Activated CD4-positive, alpha-beta memory T cell treated with anti-CD3 and anti-CD28 coated beads for 36 hours (primary cell): ENCODE measurements around the gene OLFML2B. TPM values are rescaled to one million over a fixed set of nuclear protein-coding genes. Genes with fewer than 3 reads are reported as not detected.

Source experiments
- CTCF ChIA-PET: fragments of 350-600 bp; sonication (Branson Sonifier 250); formaldehyde crosslinking; loops from one replicate; lab custom pipeline; 2021; ENCODE audit warnings: antibody characterized with exemption, inconsistent platforms; lab: Charles Lee
- POLR2A ChIA-PET: fragments of 350-600 bp; sonication (Branson Sonifier 250); formaldehyde crosslinking; loops from one replicate; lab custom pipeline; 2021; ENCODE audit warnings: antibody characterized with exemption; lab: Charles Lee
- DNase-seq: peaks from one replicate; pipeline ENCODE4 v3.0.0-alpha.2; 2020
- H3K27ac Mint-ChIP-seq: one replicate; pipeline ENCODE4 v1.8.0; 2021; ENCODE audit warnings: mixed read lengths
- H3K27me3 Mint-ChIP-seq: one replicate; pipeline ENCODE4 v1.8.0; 2021; ENCODE audit warnings: mixed read lengths
- H3K36me3 Mint-ChIP-seq: one replicate; pipeline ENCODE4 v1.8.0; 2021; ENCODE audit warnings: mixed read lengths
- H3K4me1 Mint-ChIP-seq: one replicate; pipeline ENCODE4 v1.8.0; 2021; ENCODE audit warnings: low read depth, mixed read lengths
- H3K4me3 Mint-ChIP-seq: one replicate; pipeline ENCODE4 v1.8.0; 2021; ENCODE audit warnings: mild to moderate bottlenecking, mixed read lengths
- H3K9me3 Mint-ChIP-seq: one replicate; pipeline ENCODE4 v1.8.0; 2021; ENCODE audit warnings: mixed read lengths
- intact Hi-C: fragments of 100-400 bp; cut with micrococcal nuclease; formaldehyde crosslinking; loops from one replicate; pipeline ENCODE4 v1.15.1; 2023
- total RNA-seq, 2 experiments: library from RNA; stranded (reverse); gene quantifications; one replicate each; pipeline ENCODE4 v1.2.3, GENCODE V29; 2021

OLFML2B gene
- total RNA-seq, 2 experiments from 2014 or later, result not detected

GRCh38 chr1:161987872-161988271 is 35.8 kb downstream of the OLFML2B start:
- Mint-ChIP-seq H3K36me3 (peaks cover 1% of the 10 kb centered on the region), H3K4me3 (no peak overlapping the region), H3K9me3 (peaks cover 8% of the 10 kb centered on the region), H3K27me3 (peaks cover 4% of the 10 kb centered on the region), H3K4me1 (no peaks in the 10 kb centered on the region), H3K27ac (no peak overlapping the region)
- POLR2A ChIA-PET, result no interaction called here
- DNase-seq, result no peak
- CTCF ChIA-PET, result interaction anchor here (1.3 kb wide), 1 partner anchor 30 kb away, joined by 5 read pairs; no protein-coding TSS in a partner anchor
- intact Hi-C loops, result no loop called here

DNA sequence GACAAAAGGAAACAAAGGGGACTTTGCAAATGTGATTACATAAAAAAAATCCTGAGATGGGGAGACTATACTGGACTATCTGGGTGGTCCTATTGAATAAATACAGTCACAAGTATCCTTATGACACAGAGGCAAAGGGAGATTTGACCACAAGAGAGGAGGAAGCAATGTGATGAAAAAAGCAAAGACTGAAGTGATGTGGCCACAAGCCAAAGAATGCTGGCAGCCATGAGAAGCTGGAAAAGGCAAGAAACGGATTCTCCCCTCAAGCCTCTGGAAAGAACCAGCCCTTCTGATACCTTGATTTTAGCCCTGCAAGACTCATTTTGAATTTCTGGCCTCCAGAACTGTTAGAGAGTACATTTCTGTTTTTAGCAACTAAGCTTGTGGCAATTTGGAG is 36.4 kb downstream of the OLFML2B start:
- Mint-ChIP-seq H3K36me3 (peaks cover 1% of the 10 kb centered on the region), H3K9me3 (peaks cover 8% of the 10 kb centered on the region), H3K4me1 (no peaks in the 10 kb centered on the region), H3K27me3 (peaks cover 4% of the 10 kb centered on the region), H3K27ac (no peak overlapping the region), H3K4me3 (no peak overlapping the region)
- POLR2A ChIA-PET, result no interaction called here
- CTCF ChIA-PET, result interaction anchor here (1.3 kb wide), 1 partner anchor 31 kb away, joined by 5 read pairs; no protein-coding TSS in a partner anchor
- intact Hi-C loops, result no loop called here
- no peak for DNase-seq

DNA sequence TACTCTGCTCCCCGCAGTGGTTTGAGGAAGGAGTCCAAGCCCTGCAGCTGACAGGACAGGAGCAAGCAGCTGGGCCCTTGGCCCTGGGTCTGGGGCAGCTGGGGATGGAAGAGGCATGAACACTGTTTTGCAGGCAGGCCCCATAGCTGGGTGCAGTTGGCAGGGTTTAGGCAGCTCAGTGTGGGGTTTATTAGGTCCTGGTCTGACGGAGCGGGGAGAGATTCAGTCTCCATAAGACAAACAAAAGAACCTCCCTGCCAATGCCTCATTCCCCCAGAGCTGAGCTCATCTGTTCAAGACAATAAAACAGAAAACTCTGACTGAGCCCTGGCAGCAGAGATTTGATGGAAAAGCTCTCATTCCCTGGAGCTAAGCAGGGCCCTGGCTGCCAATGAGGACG is 37.3 kb downstream of the OLFML2B start:
- Mint-ChIP-seq H3K36me3 (peaks cover 1% of the 10 kb centered on the region), H3K4me1 (no peaks in the 10 kb centered on the region), H3K27me3 (peaks cover 4% of the 10 kb centered on the region), H3K27ac (no peak overlapping the region), H3K4me3 (no peak overlapping the region), H3K9me3 (peaks cover 8% of the 10 kb centered on the region)
- no peak for DNase-seq
- POLR2A ChIA-PET, result no interaction called here
- intact Hi-C loops, result no loop called here
- CTCF ChIA-PET, result no interaction called here

GRCh38 chr1:161985301-161985822 is 38.3 kb downstream of the OLFML2B start:
- intact Hi-C loops, result no loop called here
- DNase-seq, result no peak
- Mint-ChIP-seq H3K4me3 (no peak overlapping the region), H3K27ac (no peak overlapping the region), H3K4me1 (no peaks in the 10 kb centered on the region), H3K9me3 (peaks cover 8% of the 10 kb centered on the region), H3K27me3 (peaks cover 4% of the 10 kb centered on the region), H3K36me3 (peaks cover 1% of the 10 kb centered on the region)
- POLR2A ChIA-PET, result no interaction called here
- CTCF ChIA-PET, result no interaction called here

- Mint-ChIP-seq H3K36me3 (peaks cover 1% of the 10 kb centered on the region), H3K9me3 (peaks cover 8% of the 10 kb centered on the region), H3K27me3 (no peaks in the 10 kb centered on the region), H3K4me3 (no peak overlapping the region), H3K27ac (no peak overlapping the region), H3K4me1 (no peaks in the 10 kb centered on the region)
- DNase-seq, result no peak
- intact Hi-C loops, result no loop called here
- CTCF ChIA-PET, result interaction anchor here (0.6 kb wide), 1 partner anchor 104 kb away, joined by 3 read pairs; no protein-coding TSS in a partner anchor
- POLR2A ChIA-PET, result no interaction called here
Measured at GRCh38 chr1:161983725-161984124, 39.9 kb downstream of the OLFML2B start.

DNA sequence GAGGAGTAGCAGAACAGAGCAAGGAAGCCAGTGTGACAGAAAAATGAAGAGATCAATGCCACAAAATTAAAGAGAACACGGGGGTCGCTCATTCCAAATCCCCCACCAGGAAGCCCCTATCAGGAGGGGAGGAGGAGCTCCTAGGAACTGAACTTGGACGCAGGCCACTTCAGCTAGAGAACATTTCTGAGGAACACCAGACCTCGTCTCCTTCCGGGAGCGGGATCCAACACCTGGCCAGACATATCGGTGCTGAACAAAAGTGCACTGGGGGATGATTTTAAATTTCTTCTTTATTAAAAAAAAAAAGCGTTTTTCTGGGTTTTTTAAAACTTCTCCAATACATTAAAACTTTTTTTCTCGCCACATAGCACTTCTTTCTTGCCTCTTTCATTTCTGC is 40.8 kb downstream of the OLFML2B start:
- no peak for DNase-seq
- no peaks in the 10 kb centered on the region for H3K4me1 Mint-ChIP-seq
- peaks cover 8% of the 10 kb centered on the region for H3K9me3 Mint-ChIP-seq
- no peaks in the 10 kb centered on the region for H3K36me3 Mint-ChIP-seq
- H3K4me3 Mint-ChIP-seq, result no peak overlapping the region
- no peaks in the 10 kb centered on the region for H3K27me3 Mint-ChIP-seq
- POLR2A ChIA-PET, result no interaction called here
- CTCF ChIA-PET, result no interaction called here
- intact Hi-C loops, result no loop called here
- H3K27ac Mint-ChIP-seq, result no peak overlapping the region

DNA sequence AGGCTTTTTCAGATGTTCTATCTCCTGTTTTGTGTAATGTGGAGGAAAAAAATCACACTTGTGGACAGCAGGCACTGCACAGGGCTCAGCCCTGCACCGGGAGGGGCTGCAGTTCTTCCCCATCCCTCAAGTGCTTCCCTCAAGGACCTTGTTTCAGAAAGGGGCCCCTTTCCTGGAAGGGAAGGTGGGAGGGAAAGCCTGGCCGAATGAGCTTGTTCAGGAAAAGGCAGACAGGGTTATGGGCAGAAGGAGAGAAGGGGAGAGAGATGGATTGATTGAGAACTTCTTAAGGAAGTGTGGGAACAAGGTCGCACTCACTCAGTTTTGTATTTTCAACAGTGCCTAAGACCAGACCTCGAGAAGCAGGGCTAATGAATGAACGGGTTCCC is 41.2 kb downstream of the OLFML2B start:
- ChIA-PET CTCF (no interaction called here), POLR2A (no interaction called here)
- Mint-ChIP-seq H3K4me3 (no peak overlapping the region), H3K27me3 (no peaks in the 10 kb centered on the region), H3K27ac (no peak overlapping the region), H3K36me3 (no peaks in the 10 kb centered on the region), H3K4me1 (no peaks in the 10 kb centered on the region), H3K9me3 (peaks cover 5% of the 10 kb centered on the region)
- intact Hi-C loops, result no loop called here
- DNase-seq, result no peak

GRCh38 chr1:161981735-161982506 is 41.7 kb downstream of the OLFML2B start:
- ChIA-PET CTCF (no interaction called here), POLR2A (no interaction called here)
- intact Hi-C loops, result no loop called here
- no peaks in the 10 kb centered on the region for H3K4me1 Mint-ChIP-seq
- DNase-seq, result no peak
- no peaks in the 10 kb centered on the region for H3K27me3 Mint-ChIP-seq
- no peaks in the 10 kb centered on the region for H3K36me3 Mint-ChIP-seq
- no peak overlapping the region for H3K27ac Mint-ChIP-seq
- H3K4me3 Mint-ChIP-seq, result no peak overlapping the region
- H3K9me3 Mint-ChIP-seq, result no peaks in the 10 kb centered on the region

- intact Hi-C loops, result no loop called here
- H3K4me3 Mint-ChIP-seq, result no peak overlapping the region
- POLR2A ChIA-PET, result no interaction called here
- no peak overlapping the region for H3K27ac Mint-ChIP-seq
- H3K9me3 Mint-ChIP-seq, result no peaks in the 10 kb centered on the region
- no peaks in the 10 kb centered on the region for H3K4me1 Mint-ChIP-seq
- DNase-seq, result no peak
- H3K27me3 Mint-ChIP-seq, result no peaks in the 10 kb centered on the region
- CTCF ChIA-PET, result no interaction called here
- H3K36me3 Mint-ChIP-seq, result no peaks in the 10 kb centered on the region
Measured at GRCh38 chr1:161981126-161981525, 42.5 kb downstream of the OLFML2B start.

- intact Hi-C loops, result no loop called here
- ChIA-PET CTCF (no interaction called here), POLR2A (no interaction called here)
- Mint-ChIP-seq H3K4me3 (no peak overlapping the region), H3K27me3 (no peaks in the 10 kb centered on the region), H3K27ac (no peak overlapping the region), H3K36me3 (no peaks in the 10 kb centered on the region), H3K4me1 (no peaks in the 10 kb centered on the region), H3K9me3 (no peaks in the 10 kb centered on the region)
- DNase-seq, result no peak
Measured at GRCh38 chr1:161978011-161978790, 45.5 kb downstream of the OLFML2B start.

DNA sequence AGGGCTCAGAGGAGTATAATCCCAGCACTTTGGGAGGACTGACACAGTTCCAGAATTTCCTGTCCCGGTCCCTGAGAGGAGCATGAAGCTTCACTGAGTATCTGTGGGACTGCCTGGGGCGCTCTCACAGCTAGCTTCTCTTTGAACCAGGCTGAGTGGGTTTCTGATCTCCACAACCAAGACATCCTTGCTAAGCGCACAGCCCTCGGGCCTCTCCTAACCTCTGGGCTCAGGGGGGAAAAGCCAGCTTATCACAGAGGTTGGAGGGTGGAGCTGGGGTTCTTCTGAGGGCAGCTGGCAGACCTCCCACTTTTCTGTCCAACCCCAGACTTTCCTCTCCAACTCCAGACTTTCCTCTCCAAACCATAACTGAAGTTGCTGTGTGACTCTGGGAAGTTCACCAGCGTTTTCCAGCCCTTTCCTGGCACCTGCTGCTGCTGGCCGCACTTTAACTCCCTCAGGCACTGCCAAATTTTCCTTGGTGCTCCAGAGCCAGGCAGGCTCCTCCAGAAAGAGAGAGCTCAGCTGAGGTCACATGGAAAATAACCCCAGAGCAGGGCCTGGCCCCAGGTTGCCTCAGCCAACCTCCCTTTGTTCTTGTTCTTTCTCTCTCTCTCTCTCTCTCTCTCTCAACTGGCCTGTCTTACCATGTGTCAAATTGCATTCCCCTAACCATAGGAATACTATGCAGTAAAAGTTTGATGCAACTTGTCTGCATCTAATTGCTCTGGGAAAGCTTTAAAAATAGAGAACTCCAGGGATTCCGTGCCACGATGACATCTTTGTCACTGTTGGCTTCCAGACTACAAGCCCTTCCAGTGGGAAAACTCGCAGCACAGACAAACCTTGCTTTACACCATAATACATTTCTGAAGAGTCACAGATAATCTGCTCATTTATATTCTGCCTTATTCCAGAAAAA is 49.5 kb downstream of the OLFML2B start:
- Mint-ChIP-seq H3K27me3 (no peaks in the 10 kb centered on the region), H3K36me3 (no peaks in the 10 kb centered on the region), H3K4me1 (no peaks in the 10 kb centered on the region), H3K27ac (no peak overlapping the region), H3K4me3 (no peak overlapping the region), H3K9me3 (no peaks in the 10 kb centered on the region)
- intact Hi-C loops, result no loop called here
- no peak for DNase-seq
- ChIA-PET POLR2A (no interaction called here), CTCF (no interaction called here)

DNA sequence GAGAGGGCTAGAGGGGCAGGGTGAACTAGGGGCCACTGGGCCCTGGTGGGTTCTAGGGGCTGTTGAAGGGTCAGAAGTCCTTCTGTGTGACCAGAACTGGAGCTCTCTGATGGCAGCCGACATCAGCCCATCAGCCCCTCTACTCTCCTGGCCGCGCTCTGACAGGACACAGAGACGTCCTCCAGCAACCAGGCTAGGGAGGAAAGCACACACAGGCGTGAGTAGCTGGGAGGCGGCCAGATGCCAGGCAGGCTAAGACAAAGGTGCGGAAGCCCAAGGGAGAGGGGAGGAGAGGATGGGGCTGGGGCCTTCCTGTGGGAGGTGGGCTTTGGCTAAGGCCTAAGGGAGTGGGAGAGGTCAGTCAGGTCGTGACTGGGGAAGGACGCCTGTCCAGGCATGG is 50.8 kb downstream of the OLFML2B start:
- Mint-ChIP-seq H3K27ac (no peak overlapping the region), H3K27me3 (no peaks in the 10 kb centered on the region), H3K9me3 (no peaks in the 10 kb centered on the region), H3K4me3 (no peak overlapping the region), H3K36me3 (no peaks in the 10 kb centered on the region), H3K4me1 (no peaks in the 10 kb centered on the region)
- intact Hi-C loops, result no loop called here
- ChIA-PET POLR2A (no interaction called here), CTCF (no interaction called here)
- DNase-seq, result no peak
